ENCODE measurements around the gene VEGFC. TPM values are rescaled to one million over a fixed set of nuclear protein-coding genes. Genes with fewer than 3 reads are reported as not detected.

The VEGFC gene
- total RNA-seq, 1 experiment from 2014 or later = not detected

DNA sequence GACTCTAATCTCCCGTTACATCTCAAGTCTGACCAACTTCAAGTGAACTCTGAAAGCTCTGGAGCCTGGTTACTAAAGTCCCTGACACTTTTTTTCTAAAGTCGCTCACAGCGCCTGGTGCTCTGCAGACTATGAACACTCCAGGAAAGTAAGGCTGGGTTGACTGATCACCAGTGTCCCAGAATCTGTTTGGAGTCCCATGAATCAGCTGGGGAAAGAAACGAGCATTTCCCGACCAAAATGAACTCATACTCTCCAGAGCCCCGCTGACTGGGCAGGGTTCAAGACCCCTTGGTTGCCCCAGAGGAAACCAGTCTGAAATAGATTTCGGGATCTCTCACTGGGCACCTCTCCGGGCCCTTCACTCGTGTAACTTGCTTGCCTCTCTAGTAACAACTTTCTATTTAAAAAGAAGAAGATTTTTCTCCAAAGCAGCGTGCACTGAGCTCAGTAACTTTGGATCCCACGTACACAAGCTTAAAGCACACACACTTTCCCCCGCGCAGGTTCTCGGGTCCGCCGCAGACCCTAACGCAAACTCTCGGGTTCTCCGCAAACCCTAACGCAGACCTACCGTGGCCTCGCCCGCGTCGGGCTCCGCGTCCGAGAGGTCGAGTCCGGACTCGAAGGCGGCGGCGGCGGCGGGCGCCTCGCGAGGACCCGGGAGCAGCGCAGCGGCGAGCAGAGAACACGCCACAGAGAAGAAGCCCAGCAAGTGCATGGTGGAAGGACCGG lies 964 bp downstream of the VEGFC start:
- Histone ChIP-seq H2AFZ (ENCODE audit: low read depth, low read length, poor library complexity, severe bottlenecking) (no peak overlapping the region), H3K9me2 (ENCODE audit: insufficient read depth) (no peaks in the 10 kb centered on the region), H3K79me2 (ENCODE audit: insufficient read depth, low read length) (no peaks in the 10 kb centered on the region), H3K4me3 (replicated peaks in 1 of 2; ENCODE audit: low read depth in 1 of 2, low read length in 2 of 2) (no peak overlapping the region), H3K9ac (ENCODE audit: low read length) (no peak overlapping the region), H4K20me1 (ENCODE audit: insufficient read depth) (no peaks in the 10 kb centered on the region), H3K4me1 (ENCODE audit: control insufficient read depth in 1 of 2, insufficient read depth in 2 of 2, low read length in 2 of 2) (no peaks in the 10 kb centered on the region), H3K27me3 (ENCODE audit: insufficient read depth, low read length) (no peaks in the 10 kb centered on the region), H3K36me3 (ENCODE audit: control insufficient read depth in 1 of 2, insufficient read depth in 2 of 2, low read length in 2 of 2) (no peaks in the 10 kb centered on the region), H3K9me3 (ENCODE audit: control insufficient read depth in 1 of 2, insufficient read depth in 1 of 2, low read depth in 1 of 2, low read length in 2 of 2) (no peaks in the 10 kb centered on the region), H3K27ac (ENCODE audit: low read depth, low read length) (no peak overlapping the region), H3K4me2 (ENCODE audit: low read length) (no peak overlapping the region)
- no TSS peak for BruUV-seq (replicated peaks)
- DNase-seq (ENCODE audit: low read depth, low spot score) = no peak
- intact Hi-C loops (cut with micrococcal nuclease) = loop anchor here (2.0 to 5.0 kb wide), 2 partner anchors 255 to 414 kb away; no protein-coding TSS in a partner anchor
- no peak for ATAC-seq
- POLR2A ChIA-PET = no interaction called here
- RAD21 ChIA-PET (ENCODE audit: low non-redundant PET in 1 of 2, low total read pairs in 2 of 2, uncharacterized antibody in 2 of 2, unreplicated experiment in 2 of 2) = no interaction called here
- TF ChIP-seq, protein P1, sequence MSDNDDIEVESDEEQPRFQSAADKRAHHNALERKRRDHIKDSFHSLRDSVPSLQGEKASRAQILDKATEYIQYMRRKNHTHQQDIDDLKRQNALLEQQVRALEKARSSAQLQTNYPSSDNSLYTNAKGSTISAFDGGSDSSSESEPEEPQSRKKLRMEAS (IDR thresholded peaks at IDR 0.05) = no peak
- no peak for TF ChIP-seq RAD21 (IDR thresholded peaks at IDR 0.05; ENCODE audit: low read depth)
- no peak for TF ChIP-seq POLR2AphosphoS5 (IDR thresholded peaks at IDR 0.05; ENCODE audit: low read depth, low read length)
- no peak for TF ChIP-seq CEBPB (IDR thresholded peaks at IDR 0.05; ENCODE audit: low read depth)
- TF ChIP-seq, protein P2, sequence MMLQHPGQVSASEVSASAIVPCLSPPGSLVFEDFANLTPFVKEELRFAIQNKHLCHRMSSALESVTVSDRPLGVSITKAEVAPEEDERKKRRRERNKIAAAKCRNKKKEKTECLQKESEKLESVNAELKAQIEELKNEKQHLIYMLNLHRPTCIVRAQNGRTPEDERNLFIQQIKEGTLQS (IDR thresholded peaks at IDR 0.05) = no peak
- TF ChIP-seq, protein P3, sequence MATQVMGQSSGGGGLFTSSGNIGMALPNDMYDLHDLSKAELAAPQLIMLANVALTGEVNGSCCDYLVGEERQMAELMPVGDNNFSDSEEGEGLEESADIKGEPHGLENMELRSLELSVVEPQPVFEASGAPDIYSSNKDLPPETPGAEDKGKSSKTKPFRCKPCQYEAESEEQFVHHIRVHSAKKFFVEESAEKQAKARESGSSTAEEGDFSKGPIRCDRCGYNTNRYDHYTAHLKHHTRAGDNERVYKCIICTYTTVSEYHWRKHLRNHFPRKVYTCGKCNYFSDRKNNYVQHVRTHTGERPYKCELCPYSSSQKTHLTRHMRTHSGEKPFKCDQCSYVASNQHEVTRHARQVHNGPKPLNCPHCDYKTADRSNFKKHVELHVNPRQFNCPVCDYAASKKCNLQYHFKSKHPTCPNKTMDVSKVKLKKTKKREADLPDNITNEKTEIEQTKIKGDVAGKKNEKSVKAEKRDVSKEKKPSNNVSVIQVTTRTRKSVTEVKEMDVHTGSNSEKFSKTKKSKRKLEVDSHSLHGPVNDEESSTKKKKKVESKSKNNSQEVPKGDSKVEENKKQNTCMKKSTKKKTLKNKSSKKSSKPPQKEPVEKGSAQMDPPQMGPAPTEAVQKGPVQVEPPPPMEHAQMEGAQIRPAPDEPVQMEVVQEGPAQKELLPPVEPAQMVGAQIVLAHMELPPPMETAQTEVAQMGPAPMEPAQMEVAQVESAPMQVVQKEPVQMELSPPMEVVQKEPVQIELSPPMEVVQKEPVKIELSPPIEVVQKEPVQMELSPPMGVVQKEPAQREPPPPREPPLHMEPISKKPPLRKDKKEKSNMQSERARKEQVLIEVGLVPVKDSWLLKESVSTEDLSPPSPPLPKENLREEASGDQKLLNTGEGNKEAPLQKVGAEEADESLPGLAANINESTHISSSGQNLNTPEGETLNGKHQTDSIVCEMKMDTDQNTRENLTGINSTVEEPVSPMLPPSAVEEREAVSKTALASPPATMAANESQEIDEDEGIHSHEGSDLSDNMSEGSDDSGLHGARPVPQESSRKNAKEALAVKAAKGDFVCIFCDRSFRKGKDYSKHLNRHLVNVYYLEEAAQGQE (IDR thresholded peaks at IDR 0.05; ENCODE audit: low read depth) = no peak
- no peak for TF ChIP-seq TCF7L2 (IDR thresholded peaks at IDR 0.05; ENCODE audit: borderline replicate concordance, extremely low read depth, insufficient read depth, insufficient read length)
- TF ChIP-seq, protein P4, sequence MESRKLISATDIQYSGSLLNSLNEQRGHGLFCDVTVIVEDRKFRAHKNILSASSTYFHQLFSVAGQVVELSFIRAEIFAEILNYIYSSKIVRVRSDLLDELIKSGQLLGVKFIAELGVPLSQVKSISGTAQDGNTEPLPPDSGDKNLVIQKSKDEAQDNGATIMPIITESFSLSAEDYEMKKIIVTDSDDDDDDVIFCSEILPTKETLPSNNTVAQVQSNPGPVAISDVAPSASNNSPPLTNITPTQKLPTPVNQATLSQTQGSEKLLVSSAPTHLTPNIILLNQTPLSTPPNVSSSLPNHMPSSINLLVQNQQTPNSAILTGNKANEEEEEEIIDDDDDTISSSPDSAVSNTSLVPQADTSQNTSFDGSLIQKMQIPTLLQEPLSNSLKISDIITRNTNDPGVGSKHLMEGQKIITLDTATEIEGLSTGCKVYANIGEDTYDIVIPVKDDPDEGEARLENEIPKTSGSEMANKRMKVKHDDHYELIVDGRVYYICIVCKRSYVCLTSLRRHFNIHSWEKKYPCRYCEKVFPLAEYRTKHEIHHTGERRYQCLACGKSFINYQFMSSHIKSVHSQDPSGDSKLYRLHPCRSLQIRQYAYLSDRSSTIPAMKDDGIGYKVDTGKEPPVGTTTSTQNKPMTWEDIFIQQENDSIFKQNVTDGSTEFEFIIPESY (IDR thresholded peaks at IDR 0.05; ENCODE audit: extremely low read depth, insufficient replicate concordance, low read length) = no peak
- TF ChIP-seq EZH2phosphoT487 (IDR thresholded peaks at IDR 0.05; ENCODE audit: borderline replicate concordance) = no peak
- TF ChIP-seq, protein P5, sequence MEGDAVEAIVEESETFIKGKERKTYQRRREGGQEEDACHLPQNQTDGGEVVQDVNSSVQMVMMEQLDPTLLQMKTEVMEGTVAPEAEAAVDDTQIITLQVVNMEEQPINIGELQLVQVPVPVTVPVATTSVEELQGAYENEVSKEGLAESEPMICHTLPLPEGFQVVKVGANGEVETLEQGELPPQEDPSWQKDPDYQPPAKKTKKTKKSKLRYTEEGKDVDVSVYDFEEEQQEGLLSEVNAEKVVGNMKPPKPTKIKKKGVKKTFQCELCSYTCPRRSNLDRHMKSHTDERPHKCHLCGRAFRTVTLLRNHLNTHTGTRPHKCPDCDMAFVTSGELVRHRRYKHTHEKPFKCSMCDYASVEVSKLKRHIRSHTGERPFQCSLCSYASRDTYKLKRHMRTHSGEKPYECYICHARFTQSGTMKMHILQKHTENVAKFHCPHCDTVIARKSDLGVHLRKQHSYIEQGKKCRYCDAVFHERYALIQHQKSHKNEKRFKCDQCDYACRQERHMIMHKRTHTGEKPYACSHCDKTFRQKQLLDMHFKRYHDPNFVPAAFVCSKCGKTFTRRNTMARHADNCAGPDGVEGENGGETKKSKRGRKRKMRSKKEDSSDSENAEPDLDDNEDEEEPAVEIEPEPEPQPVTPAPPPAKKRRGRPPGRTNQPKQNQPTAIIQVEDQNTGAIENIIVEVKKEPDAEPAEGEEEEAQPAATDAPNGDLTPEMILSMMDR (IDR thresholded peaks at IDR 0.05 in 2 of 3, conservative IDR thresholded peaks at IDR 0.05 in 1 of 3; ENCODE audit: borderline replicate concordance in 1 of 3, insufficient read depth in 1 of 3, low read depth in 2 of 3, low read length in 2 of 3) = no peak
- no peak for TF ChIP-seq SP1 (IDR thresholded peaks at IDR 0.05; ENCODE audit: low read depth)
- TF ChIP-seq ZFX (IDR thresholded peaks at IDR 0.05) = no peak
- TF ChIP-seq POLR2A (IDR thresholded peaks at IDR 0.05; ENCODE audit: borderline replicate concordance, extremely low read depth, insufficient read depth, insufficient read length) = no peak
- TF ChIP-seq ELF1 (IDR thresholded peaks at IDR 0.05; ENCODE audit: borderline replicate concordance, low read depth) = no peak
- no peak for TF ChIP-seq CBX3 (IDR thresholded peaks at IDR 0.05; ENCODE audit: low read depth)
- no peak for TF ChIP-seq EGR1 (IDR thresholded peaks at IDR 0.05; ENCODE audit: low read depth)
- no peak for TF ChIP-seq SIN3A (IDR thresholded peaks at IDR 0.05; ENCODE audit: low read depth)
- no peak for TF ChIP-seq EZH2 (IDR thresholded peaks at IDR 0.05)
- no peak for TF ChIP-seq FOSL1 (IDR thresholded peaks at IDR 0.05; ENCODE audit: low read depth)
- no peak for TF ChIP-seq ZNF274 (IDR thresholded peaks at IDR 0.05; ENCODE audit: low read depth, low read length)
- CTCF ChIA-PET = interaction anchor here (1.5 kb wide), 1 partner anchor 256 kb away, joined by 4 read pairs; no protein-coding TSS in a partner anchor

Measured in HCT116 (cell line).